ENCODE results near the gene GFER.

Gene GFER

GRCh38 chr16:1989209-1990100, 5.5 kb downstream of the GFER start, which contains the start of gene SYNGR3:
TSS of gene SYNGR3 (plus strand) at chr16:1989970. CDS start at chr16:1990103, 133 bp downstream.
- TF ChIP-seq CTCF (IDR thresholded peaks at IDR 0.05; ENCODE audit: control insufficient read depth, insufficient read depth, low read depth, low read length, missing control alignments) = no peak
- H3K4me3 ChIP-seq (ENCODE audit: control insufficient read depth, low read depth, low read length) = no peak within 1 kb of the TSS; the same call in 1 of the 2 replicates
- no peak for DNase-seq (ENCODE audit: low read depth)

- no peak for DNase-seq (ENCODE audit: low read depth)
- no peak for TF ChIP-seq CTCF (IDR thresholded peaks at IDR 0.05; ENCODE audit: control insufficient read depth, insufficient read depth, low read depth, low read length, missing control alignments)
- H3K4me3 ChIP-seq (ENCODE audit: control insufficient read depth, low read depth, low read length) = no peak overlapping the region
Measured at GRCh38 chr16:1990101-1990350, 6.0 kb downstream of the GFER start.

- no peak overlapping the region; the same call in 1 of the 2 replicates for H3K4me3 ChIP-seq (ENCODE audit: control insufficient read depth, low read depth, low read length)
- no peak for DNase-seq (ENCODE audit: low read depth)
- TF ChIP-seq CTCF (IDR thresholded peaks at IDR 0.05; ENCODE audit: control insufficient read depth, insufficient read depth, low read depth, low read length, missing control alignments) = no peak
Measured at GRCh38 chr16:1990351-1991134, 6.5 kb downstream of the GFER start.

- H3K4me3 ChIP-seq (ENCODE audit: control insufficient read depth, low read depth, low read length) = no peak overlapping the region
- TF ChIP-seq CTCF (IDR thresholded peaks at IDR 0.05; ENCODE audit: control insufficient read depth, insufficient read depth, low read depth, low read length, missing control alignments) = no peak
- no peak for DNase-seq (ENCODE audit: low read depth)
Measured at GRCh38 chr16:1991135-1991551, 7.2 kb downstream of the GFER start.

GRCh38 chr16:1991588-1991947, 7.6 kb downstream of the GFER start:
- DNase-seq (ENCODE audit: low read depth) = no peak
- TF ChIP-seq CTCF (IDR thresholded peaks at IDR 0.05; ENCODE audit: control insufficient read depth, insufficient read depth, low read depth, low read length, missing control alignments) = no peak

GRCh38 chr16:1991948-1992703, 8.1 kb downstream of the GFER start:
- no peak for DNase-seq (ENCODE audit: low read depth)
- no peak overlapping the region for H3K4me3 ChIP-seq (ENCODE audit: control insufficient read depth, low read depth, low read length)
- no peak for TF ChIP-seq CTCF (IDR thresholded peaks at IDR 0.05; ENCODE audit: control insufficient read depth, insufficient read depth, low read depth, low read length, missing control alignments)

More at GRCh38 chr16:1991588-1991947, 7.6 kb downstream of the GFER start:
- no peak overlapping the region for H3K4me3 ChIP-seq (ENCODE audit: control insufficient read depth, low read depth, low read length)
